T-helper 1 cell treated with Interleukin-12 subunit alpha and Interleukin-12 subunit beta and Interleukin-4 antibody, amounts not matched to agents 30 μg/mL and 1 μg/mL, for 36 hours (primary cell): ENCODE results near the gene MRPL21.

ENCODE experiments used
- H3K27ac Mint-ChIP-seq: one replicate; pipeline ENCODE4 v1.8.0; 2021; ENCODE audit warnings: mild to moderate bottlenecking, mixed read lengths
- H3K27me3 Mint-ChIP-seq: one replicate; pipeline ENCODE4 v1.8.0; 2021; ENCODE audit warnings: low read depth, mixed read lengths
- H3K36me3 Mint-ChIP-seq: one replicate; pipeline ENCODE4 v1.8.0; 2021; ENCODE audit warnings: low read depth, mixed read lengths
- H3K4me1 Mint-ChIP-seq: one replicate; pipeline ENCODE4 v1.8.0; 2021; ENCODE audit warnings: low read depth, mixed read lengths
- H3K4me3 Mint-ChIP-seq: one replicate; pipeline ENCODE4 v1.8.0; 2021; ENCODE audit warnings: mild to moderate bottlenecking, moderate library complexity, mixed read lengths
- H3K9me3 Mint-ChIP-seq: one replicate; pipeline ENCODE4 v1.8.0; 2021; ENCODE audit warnings: mixed read lengths

MRPL21 gene

GRCh38 chr11:68903288-68904247, at the start of gene MRPL21, which contains the start of gene IGHMBP2:
Gene MRPL21 (minus strand): TSS chr11:68903832. CDS start chr11:68903810, 22 bp downstream.
Gene IGHMBP2 (plus strand): TSS chr11:68903891. CDS start chr11:68903953, 62 bp downstream.
- Mint-ChIP-seq H3K9me3 (no peaks in the 10 kb centered on the region), H3K27ac (peak within 1 kb of the TSS; percentile 92), H3K4me3 (peak within 1 kb of the TSS; percentile 97), H3K27me3 (no peaks in the 10 kb centered on the region), H3K36me3 (peaks cover 23% of the 10 kb centered on the region), H3K4me1 (peaks cover 29% of the 10 kb centered on the region)

GRCh38 chr11:68950762-68951161, 47.1 kb upstream of the MRPL21 start:
- Mint-ChIP-seq H3K9me3 (no peaks in the 10 kb centered on the region), H3K4me3 (no peak overlapping the region), H3K36me3 (no peaks in the 10 kb centered on the region), H3K27ac (no peak overlapping the region), H3K4me1 (no peaks in the 10 kb centered on the region), H3K27me3 (no peaks in the 10 kb centered on the region)

GRCh38 chr11:68950270-68950669, 46.6 kb upstream of the MRPL21 start:
- H3K4me1 Mint-ChIP-seq, result no peaks in the 10 kb centered on the region
- no peak overlapping the region for H3K4me3 Mint-ChIP-seq
- no peaks in the 10 kb centered on the region for H3K36me3 Mint-ChIP-seq
- no peak overlapping the region for H3K27ac Mint-ChIP-seq
- H3K9me3 Mint-ChIP-seq, result no peaks in the 10 kb centered on the region
- no peaks in the 10 kb centered on the region for H3K27me3 Mint-ChIP-seq

- Mint-ChIP-seq H3K4me3 (no peak overlapping the region), H3K36me3 (no peaks in the 10 kb centered on the region), H3K4me1 (no peaks in the 10 kb centered on the region), H3K27me3 (no peaks in the 10 kb centered on the region), H3K9me3 (no peaks in the 10 kb centered on the region), H3K27ac (no peak overlapping the region)
Observed at GRCh38 chr11:68948935-68949334, 45.3 kb upstream of the MRPL21 start.

GRCh38 chr11:68948496-68948895, 44.9 kb upstream of the MRPL21 start:
- Mint-ChIP-seq H3K4me1 (no peaks in the 10 kb centered on the region), H3K9me3 (no peaks in the 10 kb centered on the region), H3K27ac (no peak overlapping the region), H3K4me3 (no peak overlapping the region), H3K36me3 (no peaks in the 10 kb centered on the region), H3K27me3 (no peaks in the 10 kb centered on the region)

- Mint-ChIP-seq H3K9me3 (no peaks in the 10 kb centered on the region), H3K4me3 (no peak overlapping the region), H3K4me1 (no peaks in the 10 kb centered on the region), H3K27me3 (no peaks in the 10 kb centered on the region), H3K36me3 (no peaks in the 10 kb centered on the region), H3K27ac (no peak overlapping the region)
Observed at GRCh38 chr11:68947151-68947550, 43.5 kb upstream of the MRPL21 start.

GRCh38 chr11:68946416-68947090, 42.9 kb upstream of the MRPL21 start:
- Mint-ChIP-seq H3K4me3 (no peak overlapping the region), H3K27ac (no peak overlapping the region), H3K36me3 (no peaks in the 10 kb centered on the region), H3K4me1 (no peaks in the 10 kb centered on the region), H3K9me3 (no peaks in the 10 kb centered on the region), H3K27me3 (no peaks in the 10 kb centered on the region)

- H3K27ac Mint-ChIP-seq, result no peak overlapping the region
Observed at GRCh38 chr11:68942751-68943271, 39.2 kb upstream of the MRPL21 start.

GRCh38 chr11:68942095-68942620, 38.5 kb upstream of the MRPL21 start:
- Mint-ChIP-seq H3K27ac (no peak overlapping the region), H3K27me3 (no peaks in the 10 kb centered on the region), H3K4me3 (no peak overlapping the region), H3K36me3 (peaks cover 4% of the 10 kb centered on the region), H3K4me1 (no peaks in the 10 kb centered on the region), H3K9me3 (no peaks in the 10 kb centered on the region)

More at GRCh38 chr11:68942751-68943271, 39.2 kb upstream of the MRPL21 start:
- Mint-ChIP-seq H3K9me3 (no peaks in the 10 kb centered on the region), H3K36me3 (peaks cover 4% of the 10 kb centered on the region), H3K4me3 (no peak overlapping the region), H3K4me1 (no peaks in the 10 kb centered on the region), H3K27me3 (no peaks in the 10 kb centered on the region)

GRCh38 chr11:68941324-68942094, 37.9 kb upstream of the MRPL21 start:
- Mint-ChIP-seq H3K9me3 (no peaks in the 10 kb centered on the region), H3K4me1 (no peaks in the 10 kb centered on the region), H3K27ac (no peak overlapping the region), H3K4me3 (no peak overlapping the region), H3K36me3 (peaks cover 4% of the 10 kb centered on the region), H3K27me3 (no peaks in the 10 kb centered on the region)

- Mint-ChIP-seq H3K4me3 (no peak overlapping the region), H3K9me3 (no peaks in the 10 kb centered on the region), H3K4me1 (no peaks in the 10 kb centered on the region), H3K27me3 (no peaks in the 10 kb centered on the region), H3K36me3 (peaks cover 4% of the 10 kb centered on the region), H3K27ac (no peak overlapping the region)
Observed at GRCh38 chr11:68940651-68941323, 37.2 kb upstream of the MRPL21 start.

GRCh38 chr11:68939583-68940555, 36.2 kb upstream of the MRPL21 start:
- Mint-ChIP-seq H3K4me1 (no peaks in the 10 kb centered on the region), H3K27ac (no peak overlapping the region), H3K9me3 (no peaks in the 10 kb centered on the region), H3K36me3 (peaks cover 4% of the 10 kb centered on the region), H3K4me3 (no peak overlapping the region), H3K27me3 (no peaks in the 10 kb centered on the region)
